22Rv1 (cell line): ENCODE data around the gene CNTROB.
A peak's percentile ranks its signal among the peaks of the same experiment; 100 is the strongest.

Experiments used
- H3K27ac ChIP-seq: fragments of 450-650 bp; 2 replicates; pipeline ENCODE4 v1.5.1; 2017
- ZFX ChIP-seq: fragments of 450-650 bp; IDR thresholded peaks from 2 replicates; pipeline ENCODE4 v1.6.1; 2017; ENCODE audit warnings: antibody characterized with exemption, borderline replicate concordance
- TF ChIP-seq, protein P1 (sequence below): fragments of 450-650 bp; IDR thresholded peaks from 2 replicates; pipeline ENCODE4 v1.5.1; 2017; ENCODE audit warnings: mild to moderate bottlenecking

Gene CNTROB

DNA sequence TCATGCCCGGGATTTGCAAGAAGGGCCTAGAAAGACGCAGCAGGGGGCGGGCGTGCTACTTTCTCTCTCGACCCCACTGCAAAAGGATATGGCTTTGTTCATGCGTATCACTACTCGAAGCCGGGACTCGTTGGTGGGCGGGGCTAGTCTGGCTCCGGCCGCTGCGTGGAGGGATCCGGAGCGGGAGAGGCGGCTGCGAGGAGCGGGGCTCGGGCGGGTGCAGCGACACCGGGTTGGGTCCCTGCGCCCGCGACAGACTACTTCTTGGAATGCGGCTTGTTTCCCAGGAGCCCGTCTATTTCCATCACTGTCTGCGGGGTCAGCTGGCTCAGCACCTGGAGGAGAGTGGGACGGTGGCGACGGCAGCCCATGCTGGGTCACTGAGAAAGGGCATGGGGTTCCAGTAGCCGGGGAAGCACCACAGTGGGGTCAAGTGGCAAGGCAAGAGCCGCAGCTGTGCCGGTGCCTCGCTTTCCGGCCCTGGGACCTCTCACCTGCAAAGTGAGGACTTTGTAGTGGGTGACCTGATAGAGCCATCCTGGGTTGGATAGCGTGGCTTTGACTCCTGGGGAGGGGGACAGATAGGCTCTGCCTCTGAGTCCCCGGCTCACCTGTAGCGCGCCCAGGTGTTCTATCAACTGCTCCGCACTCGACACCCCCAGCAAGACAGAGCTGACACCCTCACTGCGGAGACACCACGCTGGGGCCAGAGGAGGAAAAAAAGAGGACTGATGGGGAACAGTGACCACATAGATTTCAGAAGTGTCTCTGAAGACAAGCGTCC is 9.0 kb upstream of the CNTROB start:
- TF ChIP-seq, protein P1, sequence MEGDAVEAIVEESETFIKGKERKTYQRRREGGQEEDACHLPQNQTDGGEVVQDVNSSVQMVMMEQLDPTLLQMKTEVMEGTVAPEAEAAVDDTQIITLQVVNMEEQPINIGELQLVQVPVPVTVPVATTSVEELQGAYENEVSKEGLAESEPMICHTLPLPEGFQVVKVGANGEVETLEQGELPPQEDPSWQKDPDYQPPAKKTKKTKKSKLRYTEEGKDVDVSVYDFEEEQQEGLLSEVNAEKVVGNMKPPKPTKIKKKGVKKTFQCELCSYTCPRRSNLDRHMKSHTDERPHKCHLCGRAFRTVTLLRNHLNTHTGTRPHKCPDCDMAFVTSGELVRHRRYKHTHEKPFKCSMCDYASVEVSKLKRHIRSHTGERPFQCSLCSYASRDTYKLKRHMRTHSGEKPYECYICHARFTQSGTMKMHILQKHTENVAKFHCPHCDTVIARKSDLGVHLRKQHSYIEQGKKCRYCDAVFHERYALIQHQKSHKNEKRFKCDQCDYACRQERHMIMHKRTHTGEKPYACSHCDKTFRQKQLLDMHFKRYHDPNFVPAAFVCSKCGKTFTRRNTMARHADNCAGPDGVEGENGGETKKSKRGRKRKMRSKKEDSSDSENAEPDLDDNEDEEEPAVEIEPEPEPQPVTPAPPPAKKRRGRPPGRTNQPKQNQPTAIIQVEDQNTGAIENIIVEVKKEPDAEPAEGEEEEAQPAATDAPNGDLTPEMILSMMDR: no peak
- TF ChIP-seq ZFX: no peak
- peak overlapping the region; percentile 9; the same call in 1 of the 2 replicates for H3K27ac ChIP-seq

DNA sequence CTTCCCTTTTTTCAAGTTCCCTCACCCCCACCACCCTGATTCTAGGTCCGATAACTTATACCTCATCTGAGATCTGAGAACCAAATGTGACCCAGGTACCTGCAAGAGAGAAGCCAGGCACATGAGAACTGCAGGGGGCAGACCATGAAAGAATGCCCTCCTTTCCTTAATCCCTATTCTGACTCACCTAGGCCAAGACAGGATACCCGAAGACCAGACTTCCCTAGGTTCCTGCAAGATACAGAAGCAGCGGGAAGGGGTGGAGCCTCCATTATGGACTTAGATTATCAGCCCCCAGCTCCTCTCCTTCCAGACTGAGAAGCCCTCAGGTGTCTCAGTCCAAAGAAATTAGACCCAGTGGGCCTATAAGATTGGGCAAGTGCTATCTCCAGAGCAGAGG is 4.4 kb upstream of the CNTROB start:
- no peak for TF ChIP-seq ZFX
- TF ChIP-seq, protein P1: no peak
- H3K27ac ChIP-seq: no peak overlapping the region

DNA sequence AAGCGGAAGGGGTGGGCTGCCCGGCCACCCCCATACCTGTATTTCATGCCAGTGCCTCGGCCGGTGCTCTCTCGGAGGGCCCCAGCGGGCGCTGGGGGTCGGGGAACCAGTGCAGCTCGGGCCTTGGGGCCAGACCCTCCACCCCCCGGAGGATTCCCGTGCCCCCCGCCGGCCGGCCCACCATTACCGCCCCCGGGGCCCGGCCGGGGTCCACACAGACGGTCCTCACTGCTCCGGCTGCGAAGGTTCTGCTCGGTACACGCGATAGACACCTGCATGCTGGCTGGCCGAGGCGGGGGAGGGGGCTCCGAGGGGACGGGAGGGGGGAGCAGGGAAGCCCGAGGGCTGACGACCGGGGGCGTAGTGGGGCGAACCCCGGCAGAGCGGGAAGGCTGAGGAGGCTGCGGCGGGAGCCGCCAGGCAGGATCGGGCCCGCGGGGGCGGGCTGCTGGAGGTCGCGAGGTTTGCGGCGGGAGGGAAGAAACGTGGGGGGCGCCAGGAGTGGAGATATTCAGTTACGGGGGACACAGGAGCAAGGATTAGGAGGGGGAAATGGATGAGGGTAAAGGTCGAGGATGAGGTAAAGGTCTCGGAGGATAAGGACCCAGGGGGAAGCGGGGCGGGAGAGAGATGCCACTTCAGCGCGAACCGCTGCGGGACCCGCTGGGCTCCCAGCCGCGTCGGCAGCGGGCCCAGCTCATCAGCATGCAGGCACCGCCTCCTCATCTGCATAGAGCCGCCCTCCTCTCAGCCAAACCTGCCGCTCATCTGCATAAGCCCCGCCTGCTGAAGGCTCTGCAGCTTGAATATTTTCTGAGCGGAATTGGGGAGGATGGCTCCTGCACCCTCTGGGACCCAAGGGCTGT is 2.6 kb upstream of the CNTROB start, which contains the start of gene KCNAB3:
Gene KCNAB3 (minus strand): TSS at position 699 of the 866 bp plus-strand sequence. CDS start 421 bp downstream, at position 278.
- TF ChIP-seq, protein P1: no peak
- TF ChIP-seq ZFX: no peak
- H3K27ac ChIP-seq: peak within 1 kb of the TSS; percentile 35

DNA sequence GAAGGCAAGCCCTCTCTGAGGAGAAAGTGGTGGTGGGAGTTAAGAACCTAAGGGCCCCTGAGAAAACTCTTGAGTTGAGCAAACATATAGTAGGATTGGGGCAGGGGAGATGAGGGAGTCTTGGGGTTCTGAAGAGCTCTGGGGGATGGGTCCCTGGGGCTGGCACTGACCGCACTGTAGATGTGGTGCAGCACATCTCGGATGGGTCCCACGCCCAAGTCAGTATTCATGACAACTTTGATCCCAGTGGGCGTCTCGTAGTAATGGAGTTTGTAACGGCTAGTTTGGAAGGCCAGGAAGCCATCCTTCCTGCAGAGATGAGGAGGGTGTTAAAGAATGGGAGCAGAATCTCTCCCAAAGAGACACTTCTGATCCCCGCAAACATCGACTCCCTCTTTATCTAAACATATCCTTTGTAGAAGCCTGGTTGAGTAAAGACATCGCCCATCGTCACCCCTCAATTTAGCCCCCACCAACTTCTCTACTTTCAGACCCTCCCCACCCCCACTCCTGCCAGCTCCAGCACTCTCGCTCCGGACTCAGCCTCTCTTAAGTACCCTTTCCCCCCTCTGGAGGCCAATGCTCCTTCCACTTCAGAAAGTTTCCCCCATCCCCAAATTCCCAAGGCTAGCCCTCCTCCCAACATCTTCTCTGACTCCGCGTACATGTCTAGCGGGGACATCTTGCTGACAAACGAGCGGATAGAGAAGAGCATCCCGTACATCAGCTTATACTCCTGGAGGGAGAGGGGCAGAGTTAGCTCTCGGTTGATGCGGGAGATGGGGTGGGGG is 970 bp upstream of the CNTROB start:
- TF ChIP-seq, protein P1: no peak
- no peak for TF ChIP-seq ZFX
- peak overlapping the region; percentile 71 for H3K27ac ChIP-seq

DNA sequence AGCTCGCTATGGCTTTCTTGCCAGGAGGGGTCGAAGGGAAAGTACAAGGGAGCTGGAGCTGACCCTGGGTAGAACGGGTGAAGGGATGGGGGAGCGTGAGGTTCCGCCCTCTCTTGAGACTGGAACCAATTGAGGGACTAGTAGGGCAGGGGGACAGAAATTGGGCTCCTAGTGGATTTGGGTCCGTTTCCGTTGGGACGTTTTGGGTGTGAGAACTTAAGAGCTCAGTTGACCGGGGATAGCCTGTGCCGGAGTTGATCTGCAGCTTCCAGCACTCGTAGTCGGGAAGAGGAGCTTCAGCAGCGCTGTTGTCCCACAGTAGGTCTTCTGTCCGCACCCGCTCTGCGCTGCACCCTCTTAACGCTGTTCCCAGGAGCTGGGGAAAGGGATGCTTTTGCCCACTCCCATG is 481 bp downstream of the CNTROB start:
- H3K27ac ChIP-seq: peak overlapping the region; percentile 71
- TF ChIP-seq ZFX: no peak
- TF ChIP-seq, protein P1: no peak

DNA sequence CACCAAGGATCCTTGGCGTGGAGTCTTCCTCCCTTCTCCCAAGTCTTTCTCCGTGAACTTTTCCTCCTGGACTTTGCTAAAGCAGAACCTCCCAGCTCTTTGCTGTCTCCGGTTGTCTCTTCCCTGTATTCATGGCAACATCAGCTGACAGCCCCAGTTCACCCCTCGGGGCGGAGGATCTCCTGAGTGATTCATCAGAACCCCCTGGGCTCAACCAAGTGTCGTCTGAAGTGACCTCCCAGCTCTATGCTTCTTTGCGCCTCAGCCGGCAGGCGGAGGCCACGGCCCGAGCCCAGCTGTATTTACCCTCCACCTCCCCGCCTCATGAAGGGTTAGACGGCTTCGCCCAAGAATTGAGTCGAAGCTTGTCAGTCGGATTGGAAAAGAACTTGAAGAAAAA is 943 bp downstream of the CNTROB start:
- H3K27ac ChIP-seq: peak overlapping the region; percentile 71
- TF ChIP-seq, protein P1: no peak
- no peak for TF ChIP-seq ZFX
